Tibial nerve (tissue), 4 donors: ENCODE data around the gene CELSR1. TPM values are rescaled to one million over a fixed set of nuclear protein-coding genes. Genes with fewer than 3 reads are reported as not detected.

Experiments used
- DNase-seq, 2 donors: peaks; one replicate each; pipeline ENCODE4 v3.0.0-alpha.2; 2019; ENCODE audit warnings: low spot score in 2 of 2
- H3K27ac ChIP-seq, 4 donors: fragments of 200-600 bp; sonication (generic) in 3 of 4; one replicate each; pipeline ENCODE4 v1.5.1; 2017 to 2019; ENCODE audit warnings: mild to moderate bottlenecking in 1 of 4
- H3K27me3 ChIP-seq, 2 donors: fragments of 200-600 bp; sonication (generic) in 1 of 2; one replicate each; pipeline versions ENCODE4 v1.5.1 to v1.6.0; 2017 to 2019
- H3K36me3 ChIP-seq, 3 donors: fragments of 200-600 bp; sonication (generic); one replicate each; pipeline ENCODE4 v1.5.1; 2018 to 2019
- H3K4me1 ChIP-seq, 4 donors: fragments of 200-600 bp; sonication (generic) in 3 of 4; one replicate each; pipeline ENCODE4 v1.5.1; 2017 to 2019
- H3K4me3 ChIP-seq, 4 donors: fragments of 200-600 bp; sonication (generic) in 3 of 4; one replicate each; pipeline ENCODE4 v1.5.1; 2017 to 2019; ENCODE audit warnings: mild to moderate bottlenecking in 1 of 4, moderate library complexity in 1 of 4
- H3K9me3 ChIP-seq, 4 donors: fragments of 200-600 bp; sonication (generic) in 3 of 4; one replicate each; pipeline ENCODE4 v1.5.1; 2017 to 2019
- CTCF ChIP-seq, 5 experiments: fragments of 200-600 bp in 3 of 5; fragments of 450-650 bp in 2 of 5; sonication (generic) in 3 of 5; IDR thresholded peaks; one replicate each; pipeline ENCODE4 v1.5.1; 2016 to 2019; ENCODE audit warnings: antibody characterized with exemption in 5 of 5, mild to moderate bottlenecking in 3 of 5, moderate library complexity in 2 of 5
- EP300 ChIP-seq, 2 donors: sonication (generic); formaldehyde crosslinking; IDR thresholded peaks; one replicate each; pipeline ENCODE4 v1.6.1; 2017; ENCODE audit warnings: antibody characterized with exemption in 2 of 2, mild to moderate bottlenecking in 1 of 2
- POLR2A ChIP-seq, 2 donors: fragments of 450-650 bp; IDR thresholded peaks; one replicate each; pipeline ENCODE4 v1.6.1; 2017; ENCODE audit warnings: antibody characterized with exemption in 2 of 2, mild to moderate bottlenecking in 2 of 2, moderate library complexity in 2 of 2
- WGBS, 2 donors: methylation state at CpG; one replicate each; pipeline ENCODE4 v1.1.5; 2018; 5-methylcytosine and 5-hydroxymethylcytosine counted together
- total RNA-seq, 4 donors: library from RNA; depleted of rRNA; stranded (reverse); fragments of >200 nt; gene quantifications; one replicate each; pipeline ENCODE4 v1.1.0, GENCODE V29; 2016

CELSR1 gene
- total RNA-seq, 4 donors from 2014 or later: 1.0 to 5.9 (median 2.6) TPM

- no peak overlapping the region for H3K4me3 ChIP-seq
- WGBS, 2 donors: 87 to 88% methylated on average over 33 of the region's 33 CpGs
Observed at GRCh38 chr22:46454504-46455269, 82.7 kb downstream of the CELSR1 start.

GRCh38 chr22:46453829-46454503 lies 83.5 kb downstream of the CELSR1 start:
- H3K36me3 ChIP-seq: no peaks in the 10 kb centered on the region
- no peak for TF ChIP-seq POLR2A (IDR thresholded peaks at IDR 0.05)
- no peak for TF ChIP-seq CTCF (IDR thresholded peaks at IDR 0.05)
- TF ChIP-seq EP300 (IDR thresholded peaks at IDR 0.05): no peak

More at GRCh38 chr22:46454504-46455269, 82.7 kb downstream of the CELSR1 start:
- H3K36me3 ChIP-seq: no peaks in the 10 kb centered on the region
- TF ChIP-seq CTCF (IDR thresholded peaks at IDR 0.05) (no peak), EP300 (IDR thresholded peaks at IDR 0.05) (no peak), POLR2A (IDR thresholded peaks at IDR 0.05) (no peak)
- peaks cover 0 to 11% (median 0%) of the 10 kb centered on the region in 4 donors for H3K4me1 ChIP-seq
- DNase-seq: no peak
- H3K27me3 ChIP-seq: peaks cover 0 to 4% of the 10 kb centered on the region in 2 donors
- no peak overlapping the region for H3K27ac ChIP-seq
- H3K9me3 ChIP-seq: no peaks in the 10 kb centered on the region

GRCh38 chr22:46453006-46453828 lies 84.2 kb downstream of the CELSR1 start:
- DNase-seq: no peak
- no peaks in the 10 kb centered on the region for H3K27me3 ChIP-seq
- H3K36me3 ChIP-seq: no peaks in the 10 kb centered on the region
- no peak overlapping the region for H3K4me3 ChIP-seq
- H3K27ac ChIP-seq: no peak overlapping the region
- peaks cover 0 to 11% (median 0%) of the 10 kb centered on the region in 4 donors for H3K4me1 ChIP-seq
- no peak for TF ChIP-seq POLR2A (IDR thresholded peaks at IDR 0.05)
- TF ChIP-seq EP300 (IDR thresholded peaks at IDR 0.05): no peak
- TF ChIP-seq CTCF (IDR thresholded peaks at IDR 0.05): no peak
- 34 to 51% methylated on average over 27 to 31 of the region's 31 CpGs for WGBS, 2 donors
- H3K9me3 ChIP-seq: no peaks in the 10 kb centered on the region

More at GRCh38 chr22:46453829-46454503, 83.5 kb downstream of the CELSR1 start:
- no peak overlapping the region for H3K4me3 ChIP-seq
- no peak overlapping the region for H3K27ac ChIP-seq
- H3K9me3 ChIP-seq: no peaks in the 10 kb centered on the region
- H3K4me1 ChIP-seq: peaks cover 0 to 11% (median 0%) of the 10 kb centered on the region in 4 donors
- WGBS, 2 donors: 54 to 64% methylated on average over 21 to 24 of the region's 24 CpGs
- H3K27me3 ChIP-seq: no peaks in the 10 kb centered on the region
- no peak for DNase-seq

GRCh38 chr22:46452195-46453005 lies 85.0 kb downstream of the CELSR1 start:
- H3K27me3 ChIP-seq: peaks cover 0 to 6% of the 10 kb centered on the region in 2 donors
- H3K27ac ChIP-seq: no peak overlapping the region

More at GRCh38 chr22:46452195-46453005, 85.0 kb downstream of the CELSR1 start:
- Histone ChIP-seq H3K9me3 (no peaks in the 10 kb centered on the region), H3K4me1 (peaks cover 0 to 11% (median 0%) of the 10 kb centered on the region in 4 donors), H3K4me3 (no peak overlapping the region), H3K36me3 (no peaks in the 10 kb centered on the region)
- 87 to 88% methylated on average over 9 to 13 of the region's 16 CpGs for WGBS, 2 donors
- no peak for DNase-seq
- TF ChIP-seq CTCF (IDR thresholded peaks at IDR 0.05) (no peak), EP300 (IDR thresholded peaks at IDR 0.05) (no peak), POLR2A (IDR thresholded peaks at IDR 0.05) (no peak)
